Measurements from ENCODE around the gene S1PR5.
A peak's percentile ranks its signal among the peaks of the same experiment; 100 is the strongest.

The S1PR5 gene

DNA sequence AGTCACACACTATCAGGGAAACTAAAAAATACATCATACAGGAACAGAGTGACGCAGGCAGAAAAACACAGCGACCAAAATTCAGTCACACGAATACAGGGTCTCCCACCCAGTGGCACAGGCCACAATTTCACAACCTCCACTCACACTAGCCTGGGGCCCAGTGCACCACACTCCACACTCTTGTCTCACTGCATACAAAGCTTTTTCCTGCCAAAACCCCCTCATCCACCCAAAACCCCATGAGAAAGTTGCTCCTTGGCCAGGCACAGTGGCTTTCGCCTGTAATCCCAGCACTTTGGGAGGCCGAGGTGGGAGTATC, 1.2 kb downstream of the S1PR5 start:
- Mint-ChIP-seq H3K27ac (peak overlapping the region in 1 of 3 experiments; percentile 0), H3K4me3 (peak overlapping the region; percentile 66 to 94 (median 89)), H3K27me3 (ENCODE audit: low read depth) (peaks cover 30% of the 10 kb centered on the region), H3K9me3 (no peaks in the 10 kb centered on the region), H3K4me1 (peaks cover 26% of the 10 kb centered on the region), H3K36me3 (ENCODE audit: low read depth) (peaks cover 3% of the 10 kb centered on the region)
- TF ChIP-seq, protein P1, sequence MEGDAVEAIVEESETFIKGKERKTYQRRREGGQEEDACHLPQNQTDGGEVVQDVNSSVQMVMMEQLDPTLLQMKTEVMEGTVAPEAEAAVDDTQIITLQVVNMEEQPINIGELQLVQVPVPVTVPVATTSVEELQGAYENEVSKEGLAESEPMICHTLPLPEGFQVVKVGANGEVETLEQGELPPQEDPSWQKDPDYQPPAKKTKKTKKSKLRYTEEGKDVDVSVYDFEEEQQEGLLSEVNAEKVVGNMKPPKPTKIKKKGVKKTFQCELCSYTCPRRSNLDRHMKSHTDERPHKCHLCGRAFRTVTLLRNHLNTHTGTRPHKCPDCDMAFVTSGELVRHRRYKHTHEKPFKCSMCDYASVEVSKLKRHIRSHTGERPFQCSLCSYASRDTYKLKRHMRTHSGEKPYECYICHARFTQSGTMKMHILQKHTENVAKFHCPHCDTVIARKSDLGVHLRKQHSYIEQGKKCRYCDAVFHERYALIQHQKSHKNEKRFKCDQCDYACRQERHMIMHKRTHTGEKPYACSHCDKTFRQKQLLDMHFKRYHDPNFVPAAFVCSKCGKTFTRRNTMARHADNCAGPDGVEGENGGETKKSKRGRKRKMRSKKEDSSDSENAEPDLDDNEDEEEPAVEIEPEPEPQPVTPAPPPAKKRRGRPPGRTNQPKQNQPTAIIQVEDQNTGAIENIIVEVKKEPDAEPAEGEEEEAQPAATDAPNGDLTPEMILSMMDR (IDR thresholded peaks at IDR 0.05; ENCODE audit: unreplicated experiment in 3 of 3) = no peak

DNA sequence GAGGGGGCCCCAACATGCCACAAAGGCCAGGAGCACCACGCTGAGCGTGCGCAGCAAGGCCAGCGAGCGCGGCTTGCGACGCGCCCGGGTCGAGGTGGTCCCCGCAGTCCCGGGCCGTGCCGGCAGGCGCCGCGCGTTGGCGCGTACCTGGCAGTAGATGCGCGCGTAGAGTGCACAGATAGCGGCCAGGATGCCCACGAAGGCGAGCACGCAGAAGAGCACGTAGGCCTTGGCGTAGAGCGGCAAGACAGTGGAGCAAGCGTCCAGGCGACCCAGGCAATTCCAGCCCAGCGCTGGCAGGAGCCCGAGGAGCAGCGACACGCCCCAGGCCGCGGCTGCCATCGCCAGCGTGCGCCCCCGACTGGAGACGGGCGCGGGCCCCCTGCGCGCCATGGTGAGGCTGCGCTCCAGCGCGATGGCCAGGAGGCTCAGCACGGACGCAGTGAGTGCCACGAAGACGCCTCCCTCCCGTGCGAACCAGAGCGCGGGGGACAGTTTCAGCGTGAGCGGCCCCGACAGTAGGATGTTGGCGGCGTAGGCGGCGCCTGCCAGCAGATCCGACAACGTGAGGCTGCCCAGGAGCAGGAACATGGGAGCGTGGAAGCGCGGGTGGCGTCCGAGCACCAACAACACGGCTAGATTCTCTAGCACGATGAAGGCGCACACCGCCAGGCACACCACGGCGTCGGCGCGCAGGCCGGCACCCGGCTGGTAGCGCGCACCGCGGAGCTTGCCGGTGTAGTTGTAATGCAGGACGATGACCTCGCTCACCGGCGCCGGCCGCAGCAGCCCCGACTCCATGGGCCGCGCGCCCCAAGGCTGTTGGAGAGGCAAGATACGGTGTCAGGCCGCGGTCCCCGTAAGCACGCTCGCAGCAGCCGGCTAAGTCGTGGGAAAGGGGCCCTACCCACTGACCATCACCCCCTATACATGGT, 2.8 kb downstream of the S1PR5 start:
- Mint-ChIP-seq H3K9me3 (no peaks in the 10 kb centered on the region), H3K27ac (no peak overlapping the region), H3K27me3 (ENCODE audit: low read depth) (peaks cover 24% of the 10 kb centered on the region), H3K4me1 (peaks cover 28% of the 10 kb centered on the region), H3K4me3 (peak overlapping the region; percentile 47 to 66 (median 53)), H3K36me3 (ENCODE audit: low read depth) (peaks cover 3% of the 10 kb centered on the region)
- TF ChIP-seq, protein P1 (IDR thresholded peaks at IDR 0.05; ENCODE audit: unreplicated experiment in 3 of 3) = no peak

DNA sequence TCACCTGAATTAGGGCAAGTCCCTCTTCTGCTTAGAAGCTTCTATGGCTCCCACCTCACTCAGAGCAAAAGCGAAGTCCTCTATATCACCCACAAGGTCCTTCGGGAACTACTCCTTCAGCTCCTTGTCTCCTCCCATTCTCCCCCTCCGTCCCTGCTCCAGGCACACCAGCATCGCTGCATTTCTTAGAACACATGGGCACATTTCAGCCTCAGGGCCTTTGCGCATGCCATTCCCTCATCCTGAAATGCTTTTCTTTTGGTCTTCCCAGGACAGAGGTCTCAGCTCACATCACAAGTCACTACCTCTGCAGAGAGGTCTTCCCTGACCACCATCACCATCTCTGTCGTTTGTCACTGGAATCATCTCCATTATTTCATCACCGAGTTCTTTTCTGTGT, 4.0 kb downstream of the S1PR5 start:
- Mint-ChIP-seq H3K27me3 (ENCODE audit: low read depth) (peaks cover 16% of the 10 kb centered on the region), H3K36me3 (ENCODE audit: low read depth) (peaks cover 3% of the 10 kb centered on the region), H3K27ac (no peak overlapping the region), H3K4me1 (peaks cover 19% of the 10 kb centered on the region), H3K4me3 (no peak overlapping the region), H3K9me3 (no peaks in the 10 kb centered on the region)
- TF ChIP-seq, protein P1 (IDR thresholded peaks at IDR 0.05; ENCODE audit: unreplicated experiment in 3 of 3) = no peak

DNA sequence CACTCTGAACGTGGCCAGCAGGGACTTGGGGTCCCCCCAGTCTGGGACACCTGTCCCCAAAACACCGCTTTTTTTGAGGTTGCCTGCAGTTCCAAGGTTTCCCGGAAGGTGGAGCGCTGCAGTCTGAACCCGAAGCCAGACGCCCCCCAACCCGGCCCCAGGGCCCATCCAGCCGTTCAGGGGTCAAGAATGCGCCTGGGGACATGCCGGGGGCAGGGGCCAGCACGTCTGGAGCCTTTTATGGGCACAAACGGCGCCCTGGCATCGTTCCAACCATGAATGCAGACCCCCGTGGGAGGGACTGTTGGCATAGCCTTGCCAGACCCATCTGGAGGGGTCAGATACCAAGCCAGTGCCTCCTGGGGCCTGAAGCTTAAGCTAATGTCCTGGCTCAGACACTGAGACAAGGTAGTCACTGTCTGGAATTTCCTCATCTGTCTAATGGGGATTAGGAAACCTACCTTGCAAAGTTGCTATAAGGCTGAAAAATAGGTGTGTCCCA, 6.9 kb downstream of the S1PR5 start:
- H3K27ac Mint-ChIP-seq = no peak overlapping the region
- H3K9me3 Mint-ChIP-seq = no peaks in the 10 kb centered on the region
- H3K27me3 Mint-ChIP-seq (ENCODE audit: low read depth) = peaks cover 4% of the 10 kb centered on the region
- TF ChIP-seq, protein P1 (IDR thresholded peaks at IDR 0.05; ENCODE audit: unreplicated experiment in 3 of 3) = peak; percentile 71 to 80 (median 78)
- peaks cover 4% of the 10 kb centered on the region for H3K4me1 Mint-ChIP-seq
- H3K4me3 Mint-ChIP-seq = no peak overlapping the region
- peaks cover 3% of the 10 kb centered on the region for H3K36me3 Mint-ChIP-seq (ENCODE audit: low read depth)

DNA sequence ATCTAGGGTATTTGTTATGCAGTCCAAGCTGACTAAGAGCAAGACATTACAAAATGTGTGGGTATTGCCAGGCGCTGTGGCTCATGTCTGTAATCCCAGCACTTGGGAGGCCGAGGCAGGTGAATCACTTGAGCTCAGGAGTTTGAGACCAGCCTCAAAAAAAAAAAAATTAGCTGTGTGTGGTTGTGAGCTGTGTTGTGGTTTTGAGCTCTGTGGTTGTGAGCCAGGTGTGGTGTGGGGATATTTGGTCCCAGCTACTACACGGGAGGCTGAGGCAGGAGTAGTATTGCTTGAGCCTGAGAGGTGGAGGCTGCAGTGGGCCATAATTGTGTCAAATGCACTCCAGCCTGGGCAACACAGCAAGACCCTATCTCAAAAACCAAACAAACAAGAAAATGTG, 8.5 kb downstream of the S1PR5 start:
- Mint-ChIP-seq H3K9me3 (no peaks in the 10 kb centered on the region), H3K4me1 (peaks cover 4% of the 10 kb centered on the region), H3K4me3 (no peak overlapping the region), H3K36me3 (ENCODE audit: low read depth) (peaks cover 3% of the 10 kb centered on the region), H3K27me3 (ENCODE audit: low read depth) (peaks cover 4% of the 10 kb centered on the region), H3K27ac (no peak overlapping the region)
- TF ChIP-seq, protein P1 (IDR thresholded peaks at IDR 0.05; ENCODE audit: unreplicated experiment in 3 of 3) = no peak
